A549 (cell line): ENCODE results near the gene SLC43A3.

Experiments
- CTCF ChIP-seq: fragments of >200 bp; sonication (Bioruptor Twin); formaldehyde crosslinking; IDR thresholded peaks from 3 replicates; pipeline ENCODE4 v1.5.1; 2016
- JUN ChIP-seq, 2 experiments: fragments of >200 bp; sonication (Bioruptor Twin); formaldehyde crosslinking; IDR thresholded peaks; 2 replicates in 1 of 2; 3 replicates in 1 of 2; pipeline ENCODE4 v1.6.1; 2016 to 2017
- MYC ChIP-seq: IDR thresholded peaks from 2 replicates; pipeline ENCODE4 v1.6.1; 2012; ENCODE audit warnings: mild to moderate bottlenecking, inconsistent platforms, low read length, improper control_type of control experiment, borderline replicate concordance
- RAD21 ChIP-seq, 2 experiments: fragments of >200 bp in 1 of 2; sonication (Bioruptor Twin) in 1 of 2; formaldehyde crosslinking in 1 of 2; IDR thresholded peaks in 1 of 2; conservative IDR thresholded peaks in 1 of 2; 2 replicates in 1 of 2; 3 replicates in 1 of 2; pipeline ENCODE4 v1.6.1; 2012 to 2018; ENCODE audit warnings: inconsistent platforms in 1 of 2
- RCOR1 ChIP-seq: fragments of 150-350 bp; IDR thresholded peaks from 2 replicates; pipeline ENCODE4 v1.6.1; 2014; ENCODE audit warnings: antibody characterized with exemption, low read length, low read depth
- SREBF2 ChIP-seq: fragments of 450-650 bp; IDR thresholded peaks from 2 replicates; pipeline ENCODE4 v1.6.1; 2014; ENCODE audit warnings: mild to moderate bottlenecking, moderate library complexity

- TF ChIP-seq JUN (IDR thresholded peaks at IDR 0.05) (no peak), MYC (no peak), SREBF2 (no peak), RAD21 (conservative IDR thresholded peaks at IDR 0.05 in 1 of 2, IDR thresholded peaks at IDR 0.05 in 1 of 2) (no peak), RCOR1 (no peak), CTCF (no peak)
Measured at GRCh38 chr11:57410287-57410686, 16.6 kb downstream of the SLC43A3 start.
